NCI-H524 treated with DMSO at 0.1 percent for 48 hours (cell line): Measurements from ENCODE around the gene PRRT1.

Experiments used
- DNase-seq: peaks from one replicate; lab custom pipeline; 2025; lab: John Stamatoyannopoulos, UW

PRRT1 gene

GRCh38 chr6:32174416-32174815 is 22.7 kb upstream of the PRRT1 start:
- no peak for DNase-seq

- no peak for DNase-seq
Observed at GRCh38 chr6:32173051-32173727, 21.4 kb upstream of the PRRT1 start.

- no peak for DNase-seq
Observed at GRCh38 chr6:32171234-32171633, 19.5 kb upstream of the PRRT1 start.

GRCh38 chr6:32170294-32170693 is 18.6 kb upstream of the PRRT1 start:
- DNase-seq = no peak

GRCh38 chr6:32168807-32169591 is 17.3 kb upstream of the PRRT1 start:
- DNase-seq = no peak

GRCh38 chr6:32168350-32168749 is 16.6 kb upstream of the PRRT1 start:
- no peak for DNase-seq

GRCh38 chr6:32167761-32168262 is 16.1 kb upstream of the PRRT1 start:
- DNase-seq = no peak

- DNase-seq = no peak
Observed at GRCh38 chr6:32167154-32167760, 15.5 kb upstream of the PRRT1 start.

GRCh38 chr6:32166411-32167061 is 14.8 kb upstream of the PRRT1 start:
- DNase-seq = no peak

- no peak for DNase-seq
Observed at GRCh38 chr6:32164295-32164694, 12.6 kb upstream of the PRRT1 start, which contains the start of gene EGFL8. TSS of gene EGFL8 (plus strand) at chr6:32164595. CDS start at chr6:32166166, 1,571 bp downstream.

GRCh38 chr6:32163559-32164258 is 12.0 kb upstream of the PRRT1 start:
- DNase-seq = no peak

- DNase-seq = no peak
Observed at GRCh38 chr6:32158052-32158451, 6.3 kb upstream of the PRRT1 start.

GRCh38 chr6:32156891-32157290 is 5.2 kb upstream of the PRRT1 start:
- no peak for DNase-seq

- DNase-seq = peak; percentile 41
Observed at GRCh38 chr6:32154514-32155161, 2.9 kb upstream of the PRRT1 start.

- DNase-seq = peak; percentile 60
Observed at GRCh38 chr6:32153564-32154513, 2.1 kb upstream of the PRRT1 start, which contains the start of gene PPT2. TSS of gene PPT2 (plus strand) at chr6:32154141. CDS start at chr6:32154595, 454 bp downstream.

- DNase-seq = no peak
Observed at GRCh38 chr6:32152769-32153563, 1.2 kb upstream of the PRRT1 start.

GRCh38 chr6:32151181-32151862 is 417 bp downstream of the PRRT1 start:
- peak; percentile 97 for DNase-seq
